ENCODE measurements around the gene STK38. TPM values are rescaled to one million over a fixed set of nuclear protein-coding genes. Genes with fewer than 3 reads are reported as not detected.

Gene STK38
- total and polyA plus RNA-seq, 9 of the 15 experiments (the other 6 are each of a cell fraction or from before 2014, with no cell fraction given) = 5.7 to 28.7 (median 19.5) TPM

DNA sequence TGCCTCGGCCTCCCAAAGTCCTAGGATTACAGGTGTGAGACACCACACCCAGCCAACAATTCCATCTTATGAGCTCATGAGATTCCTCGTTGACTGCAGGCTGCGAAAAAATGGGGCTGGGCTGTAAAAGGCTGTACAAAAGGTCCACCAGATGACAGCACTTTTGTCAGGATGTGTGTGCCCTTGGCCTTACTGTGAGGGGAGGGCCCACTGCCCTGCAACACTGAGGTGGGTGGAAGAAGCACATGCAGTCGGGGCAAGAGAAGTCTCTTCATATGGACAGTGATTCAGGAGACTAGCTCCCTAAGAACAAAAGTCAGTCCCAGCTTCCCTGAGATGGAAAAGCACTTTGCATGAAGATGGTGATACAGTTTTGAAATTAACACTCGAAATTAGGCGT lies 54.0 kb downstream of the STK38 start (continued):
- TF ChIP-seq, protein P1, sequence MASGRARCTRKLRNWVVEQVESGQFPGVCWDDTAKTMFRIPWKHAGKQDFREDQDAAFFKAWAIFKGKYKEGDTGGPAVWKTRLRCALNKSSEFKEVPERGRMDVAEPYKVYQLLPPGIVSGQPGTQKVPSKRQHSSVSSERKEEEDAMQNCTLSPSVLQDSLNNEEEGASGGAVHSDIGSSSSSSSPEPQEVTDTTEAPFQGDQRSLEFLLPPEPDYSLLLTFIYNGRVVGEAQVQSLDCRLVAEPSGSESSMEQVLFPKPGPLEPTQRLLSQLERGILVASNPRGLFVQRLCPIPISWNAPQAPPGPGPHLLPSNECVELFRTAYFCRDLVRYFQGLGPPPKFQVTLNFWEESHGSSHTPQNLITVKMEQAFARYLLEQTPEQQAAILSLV (tag; IDR thresholded peaks at IDR 0.05) = no peak
- TF ChIP-seq SRF (CRISPR knock-in tag; IDR thresholded peaks at IDR 0.05) = no peak
- no peak for TF ChIP-seq KLF1 (tag; IDR thresholded peaks at IDR 0.05)
- no peak for TF ChIP-seq POLR2AphosphoS5 (IDR thresholded peaks at IDR 0.05; ENCODE audit: control insufficient read depth, insufficient read depth, low read depth, low read length)
- no peak for TF ChIP-seq ZFPM2 (CRISPR knock-in tag; IDR thresholded peaks at IDR 0.05)
- no peak for TF ChIP-seq FOSL1 (tag; conservative IDR thresholded peaks at IDR 0.05)

DNA sequence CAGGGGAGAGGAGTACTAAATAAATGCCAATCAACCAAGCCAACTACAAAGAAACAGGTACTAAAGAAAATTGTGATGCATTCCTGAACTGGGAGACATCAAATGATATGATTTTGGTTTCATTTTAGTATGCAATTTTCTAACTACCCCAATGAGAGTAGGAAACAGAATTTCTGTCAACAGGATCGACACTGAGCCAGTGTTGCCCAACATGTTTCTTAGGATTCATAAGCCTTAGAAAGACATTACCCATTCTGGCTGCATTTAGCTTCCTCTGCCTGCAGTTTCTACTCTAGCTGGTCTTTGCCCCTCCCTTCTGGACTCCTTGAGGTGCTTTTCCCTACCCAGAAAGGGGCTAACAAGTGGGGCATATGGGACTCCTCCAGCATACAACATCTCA lies 54.7 kb downstream of the STK38 start:
- no peaks in the 10 kb centered on the region for H3K9me3 ChIP-seq (replicated peaks; ENCODE audit: control insufficient read depth, insufficient read depth, low read depth, low read length)
- no peak for ATAC-seq
- no peaks in the 10 kb centered on the region for H4K20me1 ChIP-seq (replicated peaks; ENCODE audit: control insufficient read depth, insufficient read depth, low read length)
- no TSS peak for BruUV-seq (replicated peaks)
- H3K4me2 ChIP-seq (ENCODE audit: insufficient read depth, low read length) = no peak overlapping the region
- ChIA-PET POLR2A (interaction anchor here (0.6 to 1.5 kb wide), 5 partner anchors 9 to 219 kb away, joined by 3 to 5 read pairs (median 4); no protein-coding TSS in a partner anchor), CTCF (ENCODE audit: low intra/inter-chr PET ratio) (no interaction called here)
- H3K79me2 ChIP-seq (ENCODE audit: control insufficient read depth, insufficient read depth, low read length) = no peaks in the 10 kb centered on the region
- WGBS (ENCODE audit: insufficient coverage, low coverage, missing lambda C conversion rate) = 84% methylated on average over 1 of the region's 1 CpG
- no peak for DNase-seq (ENCODE audit: extremely low read depth in 1 of 4, low spot score in 3 of 4)
- H3K4me1 ChIP-seq (replicated peaks in 1 of 2; ENCODE audit: control insufficient read depth in 2 of 2, insufficient read depth in 2 of 2, low read length in 2 of 2) = no peaks in the 10 kb centered on the region
- peaks cover 72% of the 10 kb centered on the region for H3K36me3 ChIP-seq (ENCODE audit: control insufficient read depth, insufficient read depth, low read length)
- intact Hi-C loops (cut with micrococcal nuclease) = no loop called here
- H3K9ac ChIP-seq (ENCODE audit: insufficient read depth in 1 of 2, low read depth in 2 of 2, low read length in 2 of 2) = no peak overlapping the region
- H3K27me3 ChIP-seq (ENCODE audit: control insufficient read depth in 2 of 2, insufficient read depth in 2 of 2, low read length in 2 of 2) = no peaks in the 10 kb centered on the region
- H3K27ac ChIP-seq (ENCODE audit: extremely low read depth, low read depth, low read length) = no peak overlapping the region
- no peak overlapping the region for H3K4me3 ChIP-seq
- H3K9me1 ChIP-seq (ENCODE audit: control insufficient read depth, insufficient read depth, low read length) = no peaks in the 10 kb centered on the region
- in situ Hi-C loops (cut with MboI) = no loop called here
- H2AFZ ChIP-seq (ENCODE audit: low read depth, low read length) = no peak overlapping the region
- no peak for FAIRE-seq
- TF ChIP-seq KLF10 (CRISPR knock-in tag; IDR thresholded peaks at IDR 0.05) (no peak), ZFP1 (CRISPR knock-in tag; IDR thresholded peaks at IDR 0.05) (no peak), ZNF584 (CRISPR knock-in tag; IDR thresholded peaks at IDR 0.05; ENCODE audit: low read depth) (no peak)
- TF ChIP-seq, protein P2, sequence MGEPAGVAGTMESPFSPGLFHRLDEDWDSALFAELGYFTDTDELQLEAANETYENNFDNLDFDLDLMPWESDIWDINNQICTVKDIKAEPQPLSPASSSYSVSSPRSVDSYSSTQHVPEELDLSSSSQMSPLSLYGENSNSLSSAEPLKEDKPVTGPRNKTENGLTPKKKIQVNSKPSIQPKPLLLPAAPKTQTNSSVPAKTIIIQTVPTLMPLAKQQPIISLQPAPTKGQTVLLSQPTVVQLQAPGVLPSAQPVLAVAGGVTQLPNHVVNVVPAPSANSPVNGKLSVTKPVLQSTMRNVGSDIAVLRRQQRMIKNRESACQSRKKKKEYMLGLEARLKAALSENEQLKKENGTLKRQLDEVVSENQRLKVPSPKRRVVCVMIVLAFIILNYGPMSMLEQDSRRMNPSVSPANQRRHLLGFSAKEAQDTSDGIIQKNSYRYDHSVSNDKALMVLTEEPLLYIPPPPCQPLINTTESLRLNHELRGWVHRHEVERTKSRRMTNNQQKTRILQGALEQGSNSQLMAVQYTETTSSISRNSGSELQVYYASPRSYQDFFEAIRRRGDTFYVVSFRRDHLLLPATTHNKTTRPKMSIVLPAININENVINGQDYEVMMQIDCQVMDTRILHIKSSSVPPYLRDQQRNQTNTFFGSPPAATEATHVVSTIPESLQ (CRISPR knock-in tag; IDR thresholded peaks at IDR 0.05) = no peak
- TF ChIP-seq, protein P3, sequence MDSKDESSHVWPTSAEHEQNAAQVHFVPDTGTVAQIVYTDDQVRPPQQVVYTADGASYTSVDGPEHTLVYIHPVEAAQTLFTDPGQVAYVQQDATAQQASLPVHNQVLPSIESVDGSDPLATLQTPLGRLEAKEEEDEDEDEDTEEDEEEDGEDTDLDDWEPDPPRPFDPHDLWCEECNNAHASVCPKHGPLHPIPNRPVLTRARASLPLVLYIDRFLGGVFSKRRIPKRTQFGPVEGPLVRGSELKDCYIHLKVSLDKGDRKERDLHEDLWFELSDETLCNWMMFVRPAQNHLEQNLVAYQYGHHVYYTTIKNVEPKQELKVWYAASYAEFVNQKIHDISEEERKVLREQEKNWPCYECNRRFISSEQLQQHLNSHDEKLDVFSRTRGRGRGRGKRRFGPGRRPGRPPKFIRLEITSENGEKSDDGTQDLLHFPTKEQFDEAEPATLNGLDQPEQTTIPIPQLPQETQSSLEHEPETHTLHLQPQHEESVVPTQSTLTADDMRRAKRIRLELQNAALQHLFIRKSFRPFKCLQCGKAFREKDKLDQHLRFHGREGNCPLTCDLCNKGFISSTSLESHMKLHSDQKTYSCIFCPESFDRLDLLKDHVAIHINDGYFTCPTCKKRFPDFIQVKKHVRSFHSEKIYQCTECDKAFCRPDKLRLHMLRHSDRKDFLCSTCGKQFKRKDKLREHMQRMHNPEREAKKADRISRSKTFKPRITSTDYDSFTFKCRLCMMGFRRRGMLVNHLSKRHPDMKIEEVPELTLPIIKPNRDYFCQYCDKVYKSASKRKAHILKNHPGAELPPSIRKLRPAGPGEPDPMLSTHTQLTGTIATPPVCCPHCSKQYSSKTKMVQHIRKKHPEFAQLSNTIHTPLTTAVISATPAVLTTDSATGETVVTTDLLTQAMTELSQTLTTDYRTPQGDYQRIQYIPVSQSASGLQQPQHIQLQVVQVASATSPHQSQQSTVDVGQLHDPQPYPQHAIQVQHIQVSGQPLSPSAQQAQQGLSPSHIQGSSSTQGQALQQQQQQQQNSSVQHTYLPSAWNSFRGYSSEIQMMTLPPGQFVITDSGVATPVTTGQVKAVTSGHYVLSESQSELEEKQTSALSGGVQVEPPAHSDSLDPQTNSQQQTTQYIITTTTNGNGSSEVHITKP (IDR thresholded peaks at IDR 0.05; ENCODE audit: partially characterized antibody) = no peak
- TF ChIP-seq, protein P4, sequence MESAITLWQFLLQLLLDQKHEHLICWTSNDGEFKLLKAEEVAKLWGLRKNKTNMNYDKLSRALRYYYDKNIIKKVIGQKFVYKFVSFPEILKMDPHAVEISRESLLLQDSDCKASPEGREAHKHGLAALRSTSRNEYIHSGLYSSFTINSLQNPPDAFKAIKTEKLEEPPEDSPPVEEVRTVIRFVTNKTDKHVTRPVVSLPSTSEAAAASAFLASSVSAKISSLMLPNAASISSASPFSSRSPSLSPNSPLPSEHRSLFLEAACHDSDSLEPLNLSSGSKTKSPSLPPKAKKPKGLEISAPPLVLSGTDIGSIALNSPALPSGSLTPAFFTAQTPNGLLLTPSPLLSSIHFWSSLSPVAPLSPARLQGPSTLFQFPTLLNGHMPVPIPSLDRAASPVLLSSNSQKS (CRISPR knock-in tag; IDR thresholded peaks at IDR 0.05) = no peak

Measured in K562 (cell line).